SU-DHL-6 (cell line): ENCODE results near the gene HLF.

Source experiments
- EZH2phosphoT487 ChIP-seq: fragments of 200-600 bp; sonication (generic), shearing (Covaris generic); conservative IDR thresholded peaks from 2 replicates; pipeline ENCODE4 v1.6.1; 2018; ENCODE audit warnings: mild to moderate bottlenecking, antibody characterized with exemption, low read length, moderate library complexity, mixed read lengths
- TF ChIP-seq, protein P1 (sequence below): fragments of 200-600 bp; sonication (generic); IDR thresholded peaks from one replicate; pipeline ENCODE4 v1.5.1; 2017; ENCODE audit warnings: antibody characterized with exemption, mild to moderate bottlenecking, low read length, moderate library complexity; ENCODE audit not compliant: insufficient read depth, poor library complexity, severe bottlenecking

DNA sequence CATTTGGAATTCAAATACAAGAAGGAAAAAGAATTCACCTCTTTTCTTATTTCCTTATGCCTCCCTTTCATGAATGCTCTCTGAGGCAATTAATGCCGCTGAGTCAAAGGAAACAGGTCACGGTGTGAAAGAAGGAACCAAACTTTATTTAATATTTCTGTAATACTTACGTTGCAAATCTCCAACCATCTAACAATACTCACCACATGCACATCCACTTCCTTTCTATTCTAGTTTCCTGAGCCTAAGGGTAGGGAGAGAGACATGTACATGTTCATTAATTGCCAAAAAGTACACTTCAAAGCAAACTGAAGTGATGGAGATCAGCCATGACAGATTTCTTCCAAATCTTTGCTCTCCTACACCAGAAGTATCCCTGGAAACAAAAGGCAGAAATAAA lies 47.9 kb upstream of the HLF start:
- TF ChIP-seq, protein P1, sequence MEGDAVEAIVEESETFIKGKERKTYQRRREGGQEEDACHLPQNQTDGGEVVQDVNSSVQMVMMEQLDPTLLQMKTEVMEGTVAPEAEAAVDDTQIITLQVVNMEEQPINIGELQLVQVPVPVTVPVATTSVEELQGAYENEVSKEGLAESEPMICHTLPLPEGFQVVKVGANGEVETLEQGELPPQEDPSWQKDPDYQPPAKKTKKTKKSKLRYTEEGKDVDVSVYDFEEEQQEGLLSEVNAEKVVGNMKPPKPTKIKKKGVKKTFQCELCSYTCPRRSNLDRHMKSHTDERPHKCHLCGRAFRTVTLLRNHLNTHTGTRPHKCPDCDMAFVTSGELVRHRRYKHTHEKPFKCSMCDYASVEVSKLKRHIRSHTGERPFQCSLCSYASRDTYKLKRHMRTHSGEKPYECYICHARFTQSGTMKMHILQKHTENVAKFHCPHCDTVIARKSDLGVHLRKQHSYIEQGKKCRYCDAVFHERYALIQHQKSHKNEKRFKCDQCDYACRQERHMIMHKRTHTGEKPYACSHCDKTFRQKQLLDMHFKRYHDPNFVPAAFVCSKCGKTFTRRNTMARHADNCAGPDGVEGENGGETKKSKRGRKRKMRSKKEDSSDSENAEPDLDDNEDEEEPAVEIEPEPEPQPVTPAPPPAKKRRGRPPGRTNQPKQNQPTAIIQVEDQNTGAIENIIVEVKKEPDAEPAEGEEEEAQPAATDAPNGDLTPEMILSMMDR: no peak
- TF ChIP-seq EZH2phosphoT487: no peak
